Choroid plexus epithelial cell (primary cell): ENCODE results near the gene ZBTB7C.

Source experiments
- DNase-seq: peaks from one replicate; pipeline ENCODE4 v3.0.0-alpha.2; 2010; ENCODE audit warnings: low read depth
- H3K4me3 ChIP-seq: 2 replicates; pipeline ENCODE4 v1.5.1; 2011; ENCODE audit warnings: low read depth, mild to moderate bottlenecking, control low read depth, low read length, moderate library complexity
- TF ChIP-seq, protein P1 (sequence below): conservative IDR thresholded peaks from 2 replicates; pipeline ENCODE4 v1.5.1; 2011; ENCODE audit warnings: low read depth, mild to moderate bottlenecking, control low read depth, inconsistent platforms, low read length, moderate library complexity

The ZBTB7C gene

DNA sequence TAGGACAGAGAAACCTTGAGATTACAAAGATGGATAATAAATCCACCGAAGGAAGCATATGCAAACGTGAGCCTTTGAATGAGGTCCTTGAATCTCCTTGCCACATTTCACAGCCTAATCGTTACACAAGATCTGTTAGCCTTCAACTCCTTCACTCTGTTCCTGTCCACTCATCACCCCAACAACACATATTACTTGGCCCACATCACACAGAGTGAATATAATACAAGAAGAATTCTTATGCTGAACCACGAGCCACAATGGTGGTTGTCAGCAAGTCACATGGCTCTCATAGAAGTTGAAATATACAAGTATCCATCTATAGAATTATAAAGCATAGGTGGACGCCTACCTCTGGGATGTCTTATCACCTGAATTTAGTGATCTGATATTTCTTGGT lies 12.6 kb downstream of the ZBTB7C start:
- no peak overlapping the region for H3K4me3 ChIP-seq
- DNase-seq: no peak
- TF ChIP-seq, protein P1, sequence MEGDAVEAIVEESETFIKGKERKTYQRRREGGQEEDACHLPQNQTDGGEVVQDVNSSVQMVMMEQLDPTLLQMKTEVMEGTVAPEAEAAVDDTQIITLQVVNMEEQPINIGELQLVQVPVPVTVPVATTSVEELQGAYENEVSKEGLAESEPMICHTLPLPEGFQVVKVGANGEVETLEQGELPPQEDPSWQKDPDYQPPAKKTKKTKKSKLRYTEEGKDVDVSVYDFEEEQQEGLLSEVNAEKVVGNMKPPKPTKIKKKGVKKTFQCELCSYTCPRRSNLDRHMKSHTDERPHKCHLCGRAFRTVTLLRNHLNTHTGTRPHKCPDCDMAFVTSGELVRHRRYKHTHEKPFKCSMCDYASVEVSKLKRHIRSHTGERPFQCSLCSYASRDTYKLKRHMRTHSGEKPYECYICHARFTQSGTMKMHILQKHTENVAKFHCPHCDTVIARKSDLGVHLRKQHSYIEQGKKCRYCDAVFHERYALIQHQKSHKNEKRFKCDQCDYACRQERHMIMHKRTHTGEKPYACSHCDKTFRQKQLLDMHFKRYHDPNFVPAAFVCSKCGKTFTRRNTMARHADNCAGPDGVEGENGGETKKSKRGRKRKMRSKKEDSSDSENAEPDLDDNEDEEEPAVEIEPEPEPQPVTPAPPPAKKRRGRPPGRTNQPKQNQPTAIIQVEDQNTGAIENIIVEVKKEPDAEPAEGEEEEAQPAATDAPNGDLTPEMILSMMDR: no peak

DNA sequence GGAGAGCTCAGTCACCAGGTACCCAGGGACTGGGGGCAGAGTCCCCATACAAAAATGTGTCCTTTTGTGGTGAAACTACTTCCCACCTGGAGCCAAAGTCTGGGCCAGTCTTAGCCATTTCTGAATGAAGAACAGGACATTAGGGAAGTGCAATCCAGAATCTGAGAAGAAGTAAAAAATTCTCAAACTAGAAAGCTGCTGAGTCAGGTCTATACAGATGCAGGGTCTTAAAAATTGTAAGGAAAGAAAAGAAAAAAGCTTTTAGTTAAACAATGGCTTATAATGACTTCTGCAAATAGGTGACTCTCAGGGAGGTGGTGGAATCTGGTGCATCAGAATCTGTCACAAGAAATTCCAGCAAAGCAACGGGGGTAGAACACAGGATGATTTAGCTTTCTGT lies 13.5 kb downstream of the ZBTB7C start:
- TF ChIP-seq, protein P1: no peak
- H3K4me3 ChIP-seq: no peak overlapping the region
- DNase-seq: no peak

DNA sequence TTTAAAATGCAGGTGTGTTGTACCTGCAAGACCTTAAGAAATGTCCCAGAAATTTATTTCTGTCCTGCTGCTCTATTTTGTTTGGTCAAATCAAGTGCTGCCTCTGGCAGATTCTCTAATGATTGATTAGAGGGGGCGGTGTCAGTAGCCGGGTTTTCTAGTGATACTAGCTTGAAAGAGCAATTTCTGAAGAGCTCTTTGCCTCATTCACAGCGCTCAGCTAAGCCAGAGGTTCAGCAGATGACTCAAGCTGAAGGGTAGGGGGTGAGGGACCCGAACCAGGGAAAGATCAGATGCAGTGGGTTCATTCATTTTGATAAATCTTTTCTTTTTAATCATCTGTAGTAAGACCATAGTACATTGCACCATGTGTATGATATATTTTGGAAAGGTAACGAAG lies 15.0 kb downstream of the ZBTB7C start:
- DNase-seq: no peak
- TF ChIP-seq, protein P1: no peak
- no peak overlapping the region for H3K4me3 ChIP-seq

DNA sequence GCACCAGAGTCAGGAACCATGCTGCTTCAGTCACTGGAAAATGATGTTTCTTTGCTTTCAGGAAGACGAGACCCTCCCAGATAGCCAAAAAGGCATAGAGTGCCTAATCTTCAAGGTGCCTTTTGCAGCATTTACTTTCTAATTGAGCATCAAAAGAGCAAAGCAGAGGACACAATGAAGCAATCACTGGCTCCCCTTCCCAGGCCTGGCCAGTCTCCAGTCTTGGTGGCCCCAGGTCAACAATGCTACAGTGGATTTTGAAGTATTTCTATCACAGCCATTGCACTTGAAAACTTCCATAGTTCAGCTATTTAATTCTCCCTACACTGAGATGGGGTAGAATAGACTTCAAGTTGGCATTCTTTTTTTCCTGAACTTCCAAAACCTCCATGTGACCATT lies 15.4 kb downstream of the ZBTB7C start:
- DNase-seq: no peak
- TF ChIP-seq, protein P1: no peak
- no peak overlapping the region for H3K4me3 ChIP-seq

DNA sequence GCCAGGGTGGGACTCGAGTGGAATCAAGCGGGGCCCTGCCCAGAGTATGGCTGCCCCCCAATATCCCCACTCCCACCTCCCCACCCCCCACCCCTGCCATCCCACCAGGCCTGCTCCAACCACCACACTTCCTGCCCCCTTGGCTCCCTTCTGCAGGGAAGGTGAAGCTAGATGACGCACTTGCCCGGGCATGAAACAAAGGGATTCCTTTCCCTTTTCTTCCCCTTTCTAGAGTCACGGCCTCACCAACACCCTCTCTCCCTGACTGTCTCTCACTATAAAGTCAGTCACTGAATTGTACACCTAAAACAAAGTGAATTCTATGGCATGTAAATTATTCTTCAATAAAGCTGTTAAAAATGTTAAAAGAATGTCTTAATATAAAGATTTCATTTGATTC lies 16.0 kb downstream of the ZBTB7C start:
- TF ChIP-seq, protein P1: no peak
- no peak overlapping the region for H3K4me3 ChIP-seq
- DNase-seq: no peak

DNA sequence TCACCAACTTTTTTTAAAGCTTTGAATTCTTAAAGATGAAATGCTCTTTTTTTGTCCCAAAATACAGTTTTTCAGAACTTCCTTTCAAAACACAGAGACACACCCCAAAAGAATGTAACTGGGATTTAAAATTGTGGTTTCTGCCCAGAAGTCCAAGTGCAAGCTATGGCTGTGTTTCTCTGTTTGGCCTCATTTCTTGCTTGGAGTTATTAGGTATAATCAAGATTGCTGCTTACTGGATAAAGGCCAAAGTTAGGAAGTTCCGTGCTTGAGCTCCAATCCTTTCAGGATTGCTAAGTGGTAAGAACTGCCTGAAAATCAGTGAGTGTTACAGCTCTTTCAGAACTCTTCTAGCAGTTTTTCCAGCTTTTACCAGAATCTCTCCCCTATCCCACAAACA lies 16.9 kb downstream of the ZBTB7C start:
- TF ChIP-seq, protein P1: no peak
- DNase-seq: no peak
- no peak overlapping the region for H3K4me3 ChIP-seq

DNA sequence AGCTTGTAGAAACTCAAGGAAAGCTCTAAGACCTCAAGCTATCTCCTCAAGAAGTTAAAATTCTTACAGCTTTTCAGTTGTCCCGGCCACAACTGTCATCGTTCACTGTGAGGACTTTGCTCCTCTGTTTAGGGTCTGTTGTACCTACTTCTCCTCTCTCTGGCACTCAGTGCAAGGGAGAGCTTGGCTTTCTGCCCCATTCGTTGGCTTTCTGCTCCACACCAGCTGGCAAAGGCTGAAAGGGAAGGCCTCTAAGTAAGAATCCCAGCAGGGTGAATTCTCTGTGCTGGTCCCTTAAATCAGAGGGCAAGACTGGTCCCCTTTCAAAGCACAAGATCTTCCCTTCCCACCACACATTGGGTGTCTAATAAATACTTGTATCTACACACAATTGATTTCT lies 17.3 kb downstream of the ZBTB7C start:
- no peak for DNase-seq
- TF ChIP-seq, protein P1: no peak
- no peak overlapping the region for H3K4me3 ChIP-seq
